Left ventricle myocardium inferior (tissue), 1 donor: ENCODE data around the gene SLC15A1. TPM values are rescaled to one million over a fixed set of nuclear protein-coding genes. Genes with fewer than 3 reads are reported as not detected.

Experiments used
- DNase-seq: peaks from one replicate; pipeline ENCODE4 v3.0.0-alpha.2; 2020
- H3K27ac ChIP-seq: fragments of 200-600 bp; replicated peaks from 2 replicates; pipeline ENCODE4 v1.8.0; 2021
- H3K27me3 ChIP-seq: fragments of 200-600 bp; 2 replicates; pipeline ENCODE4 v1.8.0; 2021; ENCODE audit warnings: low read depth
- H3K36me3 ChIP-seq: fragments of 200-600 bp; 2 replicates; pipeline ENCODE4 v1.8.0; 2021
- H3K4me1 ChIP-seq: fragments of 200-600 bp; 2 replicates; pipeline ENCODE4 v1.8.0; 2021
- H3K4me3 ChIP-seq: fragments of 200-600 bp; 2 replicates; pipeline ENCODE4 v1.8.0; 2021; ENCODE audit warnings: mild to moderate bottlenecking, moderate library complexity
- H3K9me3 ChIP-seq: fragments of 200-600 bp; replicated peaks from 2 replicates; pipeline ENCODE4 v1.8.0; 2021
- intact Hi-C: fragments of 100-400 bp; cut with micrococcal nuclease; formaldehyde crosslinking; loops from one replicate; pipeline ENCODE4 v1.11.0; 2022
- total RNA-seq: library from RNA; stranded (reverse); fragmentation: NEBNext Ultra II Directional; extraction: Animal tissue kit (Norgen Biotek cat#: 25700); gene quantifications from one replicate; pipeline ENCODE4 v1.2.1, GENCODE V29; 2021
- TF ChIP-seq, protein P1 (sequence below): fragments of 200-600 bp; IDR thresholded peaks from 2 replicates; pipeline ENCODE4 v1.8.0; 2021; ENCODE audit warnings: antibody characterized with exemption, mild to moderate bottlenecking, borderline replicate concordance
- donor health status: DM: no; HTN: yes; CAD: no; lungs with severe emphysema.

SLC15A1 gene
- total RNA-seq, 1 donor from 2014 or later: not detected

DNA sequence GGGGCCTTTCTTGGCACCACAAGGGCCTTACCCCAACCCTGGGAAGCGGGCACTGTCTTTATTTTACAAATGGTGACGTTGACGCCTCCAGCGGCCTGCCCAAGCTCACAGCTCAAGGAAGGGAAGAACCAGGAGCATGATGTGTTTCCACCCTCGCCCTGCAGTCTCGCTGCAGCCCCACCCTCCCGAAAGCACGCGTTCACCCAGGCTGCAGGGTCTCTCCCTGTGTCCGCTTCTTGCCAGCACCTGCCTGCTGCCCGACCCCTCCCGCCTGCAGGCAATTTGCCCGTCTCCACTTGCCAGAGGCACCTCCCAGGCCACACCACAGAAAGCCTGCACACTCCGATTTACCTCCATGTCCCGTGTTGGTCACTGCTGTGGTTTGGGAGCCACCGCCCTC lies 76.6 kb downstream of the SLC15A1 start:
- TF ChIP-seq, protein P1, sequence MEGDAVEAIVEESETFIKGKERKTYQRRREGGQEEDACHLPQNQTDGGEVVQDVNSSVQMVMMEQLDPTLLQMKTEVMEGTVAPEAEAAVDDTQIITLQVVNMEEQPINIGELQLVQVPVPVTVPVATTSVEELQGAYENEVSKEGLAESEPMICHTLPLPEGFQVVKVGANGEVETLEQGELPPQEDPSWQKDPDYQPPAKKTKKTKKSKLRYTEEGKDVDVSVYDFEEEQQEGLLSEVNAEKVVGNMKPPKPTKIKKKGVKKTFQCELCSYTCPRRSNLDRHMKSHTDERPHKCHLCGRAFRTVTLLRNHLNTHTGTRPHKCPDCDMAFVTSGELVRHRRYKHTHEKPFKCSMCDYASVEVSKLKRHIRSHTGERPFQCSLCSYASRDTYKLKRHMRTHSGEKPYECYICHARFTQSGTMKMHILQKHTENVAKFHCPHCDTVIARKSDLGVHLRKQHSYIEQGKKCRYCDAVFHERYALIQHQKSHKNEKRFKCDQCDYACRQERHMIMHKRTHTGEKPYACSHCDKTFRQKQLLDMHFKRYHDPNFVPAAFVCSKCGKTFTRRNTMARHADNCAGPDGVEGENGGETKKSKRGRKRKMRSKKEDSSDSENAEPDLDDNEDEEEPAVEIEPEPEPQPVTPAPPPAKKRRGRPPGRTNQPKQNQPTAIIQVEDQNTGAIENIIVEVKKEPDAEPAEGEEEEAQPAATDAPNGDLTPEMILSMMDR: no peak
- intact Hi-C loops: loop anchor here (10.0 kb wide), 1 partner anchor 821 kb away; no protein-coding TSS in a partner anchor
- Histone ChIP-seq H3K4me3 (no peak overlapping the region), H3K27me3 (no peaks in the 10 kb centered on the region), H3K36me3 (no peaks in the 10 kb centered on the region), H3K27ac (no peak overlapping the region), H3K9me3 (no peaks in the 10 kb centered on the region), H3K4me1 (peaks cover 11% of the 10 kb centered on the region)
- DNase-seq: no peak

- no peaks in the 10 kb centered on the region for H3K9me3 ChIP-seq
- no peaks in the 10 kb centered on the region for H3K36me3 ChIP-seq
- no peak overlapping the region for H3K27ac ChIP-seq
- intact Hi-C loops: loop anchor here (10.0 kb wide), 1 partner anchor 820 kb away; no protein-coding TSS in a partner anchor
- H3K4me3 ChIP-seq: no peak overlapping the region
- DNase-seq: no peak
- TF ChIP-seq, protein P1: no peak
- H3K27me3 ChIP-seq: no peaks in the 10 kb centered on the region
- H3K4me1 ChIP-seq: peaks cover 11% of the 10 kb centered on the region
These were observed 77.4 kb downstream of the SLC15A1 start for GRCh38 chr13:98675066-98675465.

DNA sequence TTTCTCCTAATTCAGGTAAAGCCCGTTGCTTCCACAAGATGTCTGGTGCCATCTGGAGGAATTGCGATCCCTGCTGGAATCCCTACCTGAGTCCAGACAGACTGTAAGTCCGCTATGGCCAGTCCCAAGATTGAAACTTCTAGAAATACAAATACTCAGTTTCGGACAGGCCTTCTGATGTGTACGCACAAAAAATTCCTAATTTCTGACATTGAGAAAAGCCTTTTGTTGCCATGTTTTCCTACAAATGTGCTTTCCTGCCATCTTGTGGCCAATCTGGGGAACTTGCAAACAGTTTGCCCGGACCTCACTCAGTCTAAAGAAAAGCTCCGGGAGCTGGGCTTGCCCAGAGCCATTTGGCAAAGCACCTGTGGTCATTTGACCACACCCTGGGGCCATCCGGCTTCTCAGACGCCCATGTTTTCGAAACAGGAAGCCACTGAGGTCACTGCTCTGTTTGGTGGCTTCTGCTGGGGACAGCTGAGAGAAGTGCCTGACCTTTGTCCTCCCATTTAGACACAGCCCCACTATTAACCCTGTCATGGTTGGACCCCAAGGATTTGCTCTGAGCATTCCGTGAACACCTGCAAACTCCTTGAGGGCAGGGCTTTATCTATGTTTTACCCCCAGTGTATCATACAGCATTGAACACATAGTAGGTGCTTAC lies 79.4 kb downstream of the SLC15A1 start:
- DNase-seq: peak; percentile 44
- no peak overlapping the region for H3K27ac ChIP-seq
- no peak overlapping the region for H3K4me3 ChIP-seq
- TF ChIP-seq, protein P1: peak; percentile 91
- H3K4me1 ChIP-seq: peaks cover 11% of the 10 kb centered on the region
- no peaks in the 10 kb centered on the region for H3K9me3 ChIP-seq
- H3K36me3 ChIP-seq: no peaks in the 10 kb centered on the region
- H3K27me3 ChIP-seq: no peaks in the 10 kb centered on the region
- intact Hi-C loops: loop anchor here (5.0 to 10.0 kb wide), 2 partner anchors 226 to 818 kb away; no protein-coding TSS in a partner anchor

DNA sequence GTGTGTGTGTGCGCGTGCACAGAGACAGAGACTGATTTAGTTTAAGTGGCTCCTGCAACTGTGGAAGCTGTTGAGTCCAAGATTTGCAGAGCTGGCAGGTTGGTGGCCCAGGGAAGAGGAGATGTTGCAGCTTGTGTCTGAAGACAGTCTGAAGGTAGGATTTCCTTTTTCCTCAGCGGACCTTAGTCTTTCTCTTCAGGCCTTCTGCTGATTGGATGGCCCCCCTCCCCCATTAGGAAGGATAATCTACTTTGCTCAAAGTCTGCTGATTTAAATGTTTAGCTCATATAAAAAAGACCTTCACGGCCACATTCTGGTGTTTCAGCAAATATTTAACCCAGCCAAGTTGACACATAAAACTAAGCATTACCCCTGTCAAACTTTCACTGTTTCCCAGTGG lies 84.3 kb downstream of the SLC15A1 start:
- no peaks in the 10 kb centered on the region for H3K9me3 ChIP-seq
- DNase-seq: no peak
- H3K27me3 ChIP-seq: no peaks in the 10 kb centered on the region
- H3K27ac ChIP-seq: no peak overlapping the region
- H3K4me1 ChIP-seq: peaks cover 7% of the 10 kb centered on the region
- intact Hi-C loops: no loop called here
- no peak overlapping the region for H3K4me3 ChIP-seq
- TF ChIP-seq, protein P1: no peak
- H3K36me3 ChIP-seq: no peaks in the 10 kb centered on the region

- intact Hi-C loops: no loop called here
- TF ChIP-seq, protein P1: no peak
- Histone ChIP-seq H3K27ac (no peak overlapping the region), H3K9me3 (no peaks in the 10 kb centered on the region), H3K4me1 (no peaks in the 10 kb centered on the region), H3K27me3 (peaks cover 3% of the 10 kb centered on the region), H3K36me3 (no peaks in the 10 kb centered on the region), H3K4me3 (no peak overlapping the region)
- DNase-seq: no peak
These were observed 86.9 kb downstream of the SLC15A1 start for GRCh38 chr13:98665638-98665995.
